ENCODE data around the gene C10orf71.

GRCh38 chr10:49365675-49366415, 66.9 kb downstream of the C10orf71 start:
- TF ChIP-seq TCF7L2 (IDR thresholded peaks at IDR 0.05; ENCODE audit: borderline replicate concordance, extremely low read depth, insufficient read depth, insufficient read length) (no peak), MAX (IDR thresholded peaks at IDR 0.05) (no peak), POLR2A (IDR thresholded peaks at IDR 0.05; ENCODE audit: borderline replicate concordance, extremely low read depth, insufficient read depth, insufficient read length) (no peak)

Data from HCT116 (cell line).